ENCODE results near the gene MAF.

Gene MAF

GRCh38 chr16:79587296-79587695 lies 13.2 kb downstream of the MAF start:
- no peak for DNase-seq

GRCh38 chr16:79582789-79583188 lies 17.7 kb downstream of the MAF start:
- DNase-seq = no peak

GRCh38 chr16:79580453-79581191 lies 19.9 kb downstream of the MAF start:
- DNase-seq = no peak

GRCh38 chr16:79576602-79577001 lies 23.9 kb downstream of the MAF start:
- no peak for DNase-seq

GRCh38 chr16:79573884-79574283 lies 26.7 kb downstream of the MAF start:
- DNase-seq = no peak

- DNase-seq = no peak
Observed at GRCh38 chr16:79573071-79573470, 27.5 kb downstream of the MAF start.

GRCh38 chr16:79571903-79572535 lies 28.5 kb downstream of the MAF start:
- DNase-seq = no peak

GRCh38 chr16:79571065-79571902 lies 29.3 kb downstream of the MAF start:
- no peak for DNase-seq

- DNase-seq = no peak
Observed at GRCh38 chr16:79564671-79565107, 35.8 kb downstream of the MAF start.

GRCh38 chr16:79563921-79564320 lies 36.6 kb downstream of the MAF start:
- DNase-seq = no peak

- no peak for DNase-seq
Observed at GRCh38 chr16:79562166-79562823, 38.2 kb downstream of the MAF start.

GRCh38 chr16:79561729-79562128 lies 38.8 kb downstream of the MAF start:
- no peak for DNase-seq

- no peak for DNase-seq
Observed at GRCh38 chr16:79560923-79561322, 39.6 kb downstream of the MAF start.

GRCh38 chr16:79560318-79560717 lies 40.2 kb downstream of the MAF start:
- no peak for DNase-seq

GRCh38 chr16:79559532-79559931 lies 41.0 kb downstream of the MAF start:
- DNase-seq = no peak

- DNase-seq = no peak
Observed at GRCh38 chr16:79557421-79557820, 43.1 kb downstream of the MAF start.

- no peak for DNase-seq
Observed at GRCh38 chr16:79554912-79555311, 45.6 kb downstream of the MAF start.

- DNase-seq = no peak
Observed at GRCh38 chr16:79550373-79550772, 50.2 kb downstream of the MAF start.

GRCh38 chr16:79547085-79547484 lies 53.5 kb downstream of the MAF start:
- no peak for DNase-seq

Data from activated CD8-positive, alpha-beta memory T cell treated with anti-CD3 and anti-CD28 coated beads, Interleukin-2, amount 50 U/mL, for 48 hours (primary cell).